ENCODE measurements around the gene L1TD1. TPM values are rescaled to one million over a fixed set of nuclear protein-coding genes. Genes with fewer than 3 reads are reported as not detected.

Gene L1TD1
- total and polyA plus RNA-seq, 2 experiments from 2014 or later: 283 to 628 TPM

DNA sequence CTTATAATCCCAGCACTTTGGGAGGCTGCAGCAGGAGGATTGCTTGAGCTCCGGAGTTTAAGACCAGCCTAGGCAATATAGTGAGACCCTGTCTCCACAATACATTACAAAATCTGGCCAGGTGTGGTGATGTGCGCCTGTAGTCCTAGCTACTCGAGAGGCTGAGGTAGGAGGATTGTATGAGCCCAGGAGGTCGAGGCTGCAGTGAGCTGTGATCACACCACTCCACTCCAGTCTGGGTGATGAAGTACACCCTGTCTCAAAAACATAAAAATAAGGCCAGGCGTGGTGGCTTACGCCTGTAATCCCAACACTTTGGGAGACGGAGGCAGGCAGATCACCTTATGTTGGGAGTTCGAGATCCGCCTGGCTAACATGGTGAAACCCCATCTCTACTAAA is 27.7 kb downstream of the L1TD1 start (continued):
- no peak for TF ChIP-seq EZH2 (IDR thresholded peaks at IDR 0.05; ENCODE audit: low read depth, unreplicated experiment)
- no peak for TF ChIP-seq EZH2phosphoT487 (IDR thresholded peaks at IDR 0.05; ENCODE audit: unreplicated experiment)
- no peak for TF ChIP-seq POLR2AphosphoS5 (IDR thresholded peaks at IDR 0.05; ENCODE audit: low read depth)
- TF ChIP-seq STAT1 (IDR thresholded peaks at IDR 0.05; ENCODE audit: unreplicated experiment): no peak
- TF ChIP-seq, protein P1, sequence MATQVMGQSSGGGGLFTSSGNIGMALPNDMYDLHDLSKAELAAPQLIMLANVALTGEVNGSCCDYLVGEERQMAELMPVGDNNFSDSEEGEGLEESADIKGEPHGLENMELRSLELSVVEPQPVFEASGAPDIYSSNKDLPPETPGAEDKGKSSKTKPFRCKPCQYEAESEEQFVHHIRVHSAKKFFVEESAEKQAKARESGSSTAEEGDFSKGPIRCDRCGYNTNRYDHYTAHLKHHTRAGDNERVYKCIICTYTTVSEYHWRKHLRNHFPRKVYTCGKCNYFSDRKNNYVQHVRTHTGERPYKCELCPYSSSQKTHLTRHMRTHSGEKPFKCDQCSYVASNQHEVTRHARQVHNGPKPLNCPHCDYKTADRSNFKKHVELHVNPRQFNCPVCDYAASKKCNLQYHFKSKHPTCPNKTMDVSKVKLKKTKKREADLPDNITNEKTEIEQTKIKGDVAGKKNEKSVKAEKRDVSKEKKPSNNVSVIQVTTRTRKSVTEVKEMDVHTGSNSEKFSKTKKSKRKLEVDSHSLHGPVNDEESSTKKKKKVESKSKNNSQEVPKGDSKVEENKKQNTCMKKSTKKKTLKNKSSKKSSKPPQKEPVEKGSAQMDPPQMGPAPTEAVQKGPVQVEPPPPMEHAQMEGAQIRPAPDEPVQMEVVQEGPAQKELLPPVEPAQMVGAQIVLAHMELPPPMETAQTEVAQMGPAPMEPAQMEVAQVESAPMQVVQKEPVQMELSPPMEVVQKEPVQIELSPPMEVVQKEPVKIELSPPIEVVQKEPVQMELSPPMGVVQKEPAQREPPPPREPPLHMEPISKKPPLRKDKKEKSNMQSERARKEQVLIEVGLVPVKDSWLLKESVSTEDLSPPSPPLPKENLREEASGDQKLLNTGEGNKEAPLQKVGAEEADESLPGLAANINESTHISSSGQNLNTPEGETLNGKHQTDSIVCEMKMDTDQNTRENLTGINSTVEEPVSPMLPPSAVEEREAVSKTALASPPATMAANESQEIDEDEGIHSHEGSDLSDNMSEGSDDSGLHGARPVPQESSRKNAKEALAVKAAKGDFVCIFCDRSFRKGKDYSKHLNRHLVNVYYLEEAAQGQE (IDR thresholded peaks at IDR 0.05; ENCODE audit: unreplicated experiment): no peak
- TF ChIP-seq JUNB (IDR thresholded peaks at IDR 0.05; ENCODE audit: unreplicated experiment): no peak
- no peak for TF ChIP-seq CREB1 (CRISPR knock-in tag; IDR thresholded peaks at IDR 0.05; ENCODE audit: low read depth)
- no peak for TF ChIP-seq ZNF114 (CRISPR knock-in tag; IDR thresholded peaks at IDR 0.05)
- no peak for TF ChIP-seq NANOG (IDR thresholded peaks at IDR 0.05; ENCODE audit: borderline replicate concordance)
- no peak for TF ChIP-seq ZNF331 (CRISPR knock-in tag; IDR thresholded peaks at IDR 0.05; ENCODE audit: low read depth)

DNA sequence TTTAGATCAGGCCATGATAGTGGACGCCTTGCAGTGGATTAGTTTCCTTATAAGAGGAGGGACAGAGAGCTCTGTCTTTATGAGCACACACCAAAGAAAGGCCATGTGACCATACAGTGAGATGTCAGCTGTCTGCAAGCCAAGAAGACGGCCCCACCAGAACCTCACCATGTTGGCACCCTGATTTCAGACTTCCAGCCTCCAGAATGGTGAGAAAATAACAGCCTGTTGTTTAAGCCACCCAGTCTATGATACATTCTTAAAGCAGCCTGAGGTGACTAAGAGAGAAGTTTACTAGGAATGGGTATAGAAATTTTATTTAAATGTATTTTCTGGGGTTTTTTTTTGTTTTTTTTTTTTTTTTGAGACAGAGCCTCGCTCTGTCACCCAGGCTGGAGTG is 29.5 kb downstream of the L1TD1 start:
- ATAC-seq (no peak), DNase-seq (ENCODE audit: low spot score) (no peak)
- H3K9me2 ChIP-seq (ENCODE audit: insufficient read depth): no peaks in the 10 kb centered on the region
- H3K36me3 Mint-ChIP-seq (ENCODE audit: low read depth): peaks cover 60% of the 10 kb centered on the region
- H3K9me3 Mint-ChIP-seq: no peaks in the 10 kb centered on the region
- H3K4me2 ChIP-seq: no peak overlapping the region
- H3K27me3 Mint-ChIP-seq (ENCODE audit: insufficient read depth, low read depth, poor library complexity): no peaks in the 10 kb centered on the region
- H4K20me1 ChIP-seq (replicated peaks; ENCODE audit: insufficient read depth): 0 out of 2 replicates have a peak, but pooled peaks cover 6% of the 10 kb centered on the region
- H2AFZ ChIP-seq: no peak overlapping the region
- TF ChIP-seq EZH2 (IDR thresholded peaks at IDR 0.05; ENCODE audit: low read depth, unreplicated experiment): no peak
- TF ChIP-seq, protein P2, sequence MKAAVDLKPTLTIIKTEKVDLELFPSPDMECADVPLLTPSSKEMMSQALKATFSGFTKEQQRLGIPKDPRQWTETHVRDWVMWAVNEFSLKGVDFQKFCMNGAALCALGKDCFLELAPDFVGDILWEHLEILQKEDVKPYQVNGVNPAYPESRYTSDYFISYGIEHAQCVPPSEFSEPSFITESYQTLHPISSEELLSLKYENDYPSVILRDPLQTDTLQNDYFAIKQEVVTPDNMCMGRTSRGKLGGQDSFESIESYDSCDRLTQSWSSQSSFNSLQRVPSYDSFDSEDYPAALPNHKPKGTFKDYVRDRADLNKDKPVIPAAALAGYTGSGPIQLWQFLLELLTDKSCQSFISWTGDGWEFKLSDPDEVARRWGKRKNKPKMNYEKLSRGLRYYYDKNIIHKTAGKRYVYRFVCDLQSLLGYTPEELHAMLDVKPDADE (IDR thresholded peaks at IDR 0.05): no peak
- TF ChIP-seq, protein P3, sequence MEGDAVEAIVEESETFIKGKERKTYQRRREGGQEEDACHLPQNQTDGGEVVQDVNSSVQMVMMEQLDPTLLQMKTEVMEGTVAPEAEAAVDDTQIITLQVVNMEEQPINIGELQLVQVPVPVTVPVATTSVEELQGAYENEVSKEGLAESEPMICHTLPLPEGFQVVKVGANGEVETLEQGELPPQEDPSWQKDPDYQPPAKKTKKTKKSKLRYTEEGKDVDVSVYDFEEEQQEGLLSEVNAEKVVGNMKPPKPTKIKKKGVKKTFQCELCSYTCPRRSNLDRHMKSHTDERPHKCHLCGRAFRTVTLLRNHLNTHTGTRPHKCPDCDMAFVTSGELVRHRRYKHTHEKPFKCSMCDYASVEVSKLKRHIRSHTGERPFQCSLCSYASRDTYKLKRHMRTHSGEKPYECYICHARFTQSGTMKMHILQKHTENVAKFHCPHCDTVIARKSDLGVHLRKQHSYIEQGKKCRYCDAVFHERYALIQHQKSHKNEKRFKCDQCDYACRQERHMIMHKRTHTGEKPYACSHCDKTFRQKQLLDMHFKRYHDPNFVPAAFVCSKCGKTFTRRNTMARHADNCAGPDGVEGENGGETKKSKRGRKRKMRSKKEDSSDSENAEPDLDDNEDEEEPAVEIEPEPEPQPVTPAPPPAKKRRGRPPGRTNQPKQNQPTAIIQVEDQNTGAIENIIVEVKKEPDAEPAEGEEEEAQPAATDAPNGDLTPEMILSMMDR (conservative IDR thresholded peaks at IDR 0.05; ENCODE audit: low read depth in 2 of 2): no peak
- TF ChIP-seq POLR2AphosphoS5 (IDR thresholded peaks at IDR 0.05; ENCODE audit: low read depth): no peak
- no peak for TF ChIP-seq EZH2phosphoT487 (IDR thresholded peaks at IDR 0.05; ENCODE audit: unreplicated experiment)
- no peak for TF ChIP-seq STAT1 (IDR thresholded peaks at IDR 0.05; ENCODE audit: unreplicated experiment)
- no peak for TF ChIP-seq JUNB (IDR thresholded peaks at IDR 0.05; ENCODE audit: unreplicated experiment)
- no peak overlapping the region for H3K4me3 ChIP-seq
- no peak overlapping the region for H3K27ac Mint-ChIP-seq
- H3K36me3 ChIP-seq (ENCODE audit: insufficient read depth): peaks cover 29% of the 10 kb centered on the region
- H3K4me1 Mint-ChIP-seq: peaks cover 17% of the 10 kb centered on the region
- no peak overlapping the region for H3K27ac ChIP-seq (ENCODE audit: low read depth)
- H3K4me3 Mint-ChIP-seq: no peak overlapping the region
- H3K79me2 ChIP-seq (replicated peaks; ENCODE audit: insufficient read depth): no peaks in the 10 kb centered on the region; the same call in 1 of the 2 replicates
- H3K27me3 ChIP-seq (ENCODE audit: insufficient read depth): no peaks in the 10 kb centered on the region
- peaks cover 18% of the 10 kb centered on the region for H3F3A ChIP-seq (replicated peaks; ENCODE audit: low read depth)
- H3K4me1 ChIP-seq (ENCODE audit: insufficient read depth): peaks cover 14% of the 10 kb centered on the region

Data from GM23338 (cell line).